ENCODE measurements around the gene KLHL17.

Gene KLHL17

DNA sequence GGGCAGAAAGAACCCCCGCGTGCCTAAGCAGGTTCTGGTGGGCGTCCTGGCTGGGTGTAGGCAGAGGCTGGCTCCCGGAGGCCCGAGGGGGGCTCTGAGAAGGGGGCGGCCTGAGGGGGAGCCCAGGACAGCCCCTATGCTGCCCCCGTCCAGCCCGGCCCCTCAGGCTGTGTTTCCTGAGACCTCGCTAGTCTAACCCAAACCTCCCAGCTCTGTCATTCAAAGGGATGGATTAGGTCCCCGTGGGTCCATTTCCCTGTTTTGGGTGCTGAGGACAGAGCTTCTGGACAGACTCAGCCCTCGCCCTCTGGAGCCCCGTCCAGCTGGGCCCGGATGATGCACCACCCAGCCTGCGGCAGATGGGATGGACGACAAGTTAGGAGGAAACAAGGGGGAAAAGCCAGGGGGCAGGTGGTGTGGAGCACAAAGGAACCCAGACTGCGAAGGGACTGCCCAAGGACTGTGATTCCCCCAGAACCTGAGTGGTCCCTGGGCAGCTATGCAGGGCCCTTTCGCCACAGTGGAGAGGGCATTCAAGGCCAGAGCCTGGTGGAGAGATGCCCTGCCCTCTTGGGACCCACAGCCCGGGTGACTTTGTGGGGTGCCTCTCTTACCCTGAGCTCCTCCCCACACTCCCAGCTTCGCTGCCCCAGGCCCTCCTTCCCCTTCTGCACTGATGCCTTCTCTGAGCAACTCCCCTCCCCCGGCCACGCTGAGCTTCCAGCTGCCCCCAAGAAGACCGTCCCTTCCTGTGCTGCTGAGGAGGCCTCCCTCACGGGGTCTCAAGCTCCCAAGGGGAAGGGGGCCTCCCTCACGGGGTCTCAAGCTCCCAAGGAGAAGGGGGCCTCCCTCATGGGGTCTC, 36.7 kb downstream of the KLHL17 start:
- Histone ChIP-seq H3K27me3 (ENCODE audit: insufficient read depth, poor library complexity, severe bottlenecking) (peaks cover 47% of the 10 kb centered on the region), H3K4me3 (replicated peaks; ENCODE audit: insufficient read depth, low read length) (no peak overlapping the region), H3K27ac (replicated peaks) (no peak overlapping the region)
- no peak for TF ChIP-seq GABPA (IDR thresholded peaks at IDR 0.05; ENCODE audit: low read depth)
- TF ChIP-seq SPI1 (IDR thresholded peaks at IDR 0.05; ENCODE audit: borderline replicate concordance, low read depth): no peak
- no peak for TF ChIP-seq REST (IDR thresholded peaks at IDR 0.05; ENCODE audit: insufficient replicate concordance, low read depth)
- DNase-seq (ENCODE audit: low read depth in 1 of 2, low spot score in 1 of 2): no peak

GRCh38 chr1:997713-997992, 37.3 kb downstream of the KLHL17 start:
- DNase-seq (ENCODE audit: low read depth in 1 of 2, low spot score in 1 of 2): no peak
- TF ChIP-seq POLR2AphosphoS5 (IDR thresholded peaks at IDR 0.05; ENCODE audit: low read depth) (no peak), REST (IDR thresholded peaks at IDR 0.05; ENCODE audit: insufficient replicate concordance, low read depth) (no peak), GABPA (IDR thresholded peaks at IDR 0.05; ENCODE audit: low read depth) (no peak), SPI1 (IDR thresholded peaks at IDR 0.05; ENCODE audit: borderline replicate concordance, low read depth) (no peak)
- TF ChIP-seq, protein P1, sequence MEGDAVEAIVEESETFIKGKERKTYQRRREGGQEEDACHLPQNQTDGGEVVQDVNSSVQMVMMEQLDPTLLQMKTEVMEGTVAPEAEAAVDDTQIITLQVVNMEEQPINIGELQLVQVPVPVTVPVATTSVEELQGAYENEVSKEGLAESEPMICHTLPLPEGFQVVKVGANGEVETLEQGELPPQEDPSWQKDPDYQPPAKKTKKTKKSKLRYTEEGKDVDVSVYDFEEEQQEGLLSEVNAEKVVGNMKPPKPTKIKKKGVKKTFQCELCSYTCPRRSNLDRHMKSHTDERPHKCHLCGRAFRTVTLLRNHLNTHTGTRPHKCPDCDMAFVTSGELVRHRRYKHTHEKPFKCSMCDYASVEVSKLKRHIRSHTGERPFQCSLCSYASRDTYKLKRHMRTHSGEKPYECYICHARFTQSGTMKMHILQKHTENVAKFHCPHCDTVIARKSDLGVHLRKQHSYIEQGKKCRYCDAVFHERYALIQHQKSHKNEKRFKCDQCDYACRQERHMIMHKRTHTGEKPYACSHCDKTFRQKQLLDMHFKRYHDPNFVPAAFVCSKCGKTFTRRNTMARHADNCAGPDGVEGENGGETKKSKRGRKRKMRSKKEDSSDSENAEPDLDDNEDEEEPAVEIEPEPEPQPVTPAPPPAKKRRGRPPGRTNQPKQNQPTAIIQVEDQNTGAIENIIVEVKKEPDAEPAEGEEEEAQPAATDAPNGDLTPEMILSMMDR (IDR thresholded peaks at IDR 0.05; ENCODE audit: insufficient read depth, low read length): no peak
- Histone ChIP-seq H3K4me3 (replicated peaks; ENCODE audit: insufficient read depth, low read length) (no peak overlapping the region), H3K27ac (replicated peaks) (no peak overlapping the region), H3K27me3 (ENCODE audit: insufficient read depth, poor library complexity, severe bottlenecking) (peaks cover 50% of the 10 kb centered on the region)

- Histone ChIP-seq H3K4me3 (replicated peaks; ENCODE audit: insufficient read depth, low read length) (no peak overlapping the region), H3K27me3 (ENCODE audit: insufficient read depth, poor library complexity, severe bottlenecking) (peaks cover 55% of the 10 kb centered on the region), H3K27ac (replicated peaks) (no peak overlapping the region)
- DNase-seq (ENCODE audit: low read depth in 1 of 2, low spot score in 1 of 2): no peak
- no peak for TF ChIP-seq SPI1 (IDR thresholded peaks at IDR 0.05; ENCODE audit: borderline replicate concordance, low read depth)
- TF ChIP-seq GABPA (IDR thresholded peaks at IDR 0.05; ENCODE audit: low read depth): no peak
- no peak for TF ChIP-seq POLR2AphosphoS5 (IDR thresholded peaks at IDR 0.05; ENCODE audit: low read depth)
- TF ChIP-seq REST (IDR thresholded peaks at IDR 0.05; ENCODE audit: insufficient replicate concordance, low read depth): no peak
- TF ChIP-seq, protein P1 (IDR thresholded peaks at IDR 0.05; ENCODE audit: insufficient read depth, low read length): no peak
Measured at GRCh38 chr1:997993-998744, 37.8 kb downstream of the KLHL17 start.

Measured in HL-60 (cell line).